DND-41 (cell line): Measurements from ENCODE around the gene MCF2L.

Experiments
- ATAC-seq: fragments of 200-7000 bp; cut with Tn5 transposase; 3 replicates; pipeline ENCODE4 v1.9.1; 2021; ENCODE audit warnings: low read depth; ENCODE audit not compliant: insufficient read depth
- DNase-seq: peaks from one replicate; pipeline ENCODE4 v3.0.0-alpha.2; 2020
- H2AFZ ChIP-seq: 2 replicates; pipeline ENCODE4 v1.6.0; 2012; ENCODE audit warnings: low read depth, low read length
- H3K27ac ChIP-seq: 2 replicates; pipeline ENCODE4 v1.5.1; 2012; ENCODE audit warnings: low read length, inconsistent platforms
- H3K27me3 ChIP-seq: fragments of 200-600 bp; sonication (generic); 2 replicates; pipeline ENCODE4 v1.6.0; 2012; ENCODE audit warnings: low read length, mild to moderate bottlenecking, inconsistent platforms; ENCODE audit not compliant: insufficient read depth, poor library complexity
- H3K36me3 ChIP-seq: 2 replicates; pipeline ENCODE4 v1.5.1; 2012; ENCODE audit warnings: low read length, inconsistent platforms; ENCODE audit not compliant: insufficient read depth
- H3K4me1 ChIP-seq: 2 replicates; pipeline ENCODE4 v1.5.1; 2012; ENCODE audit warnings: mild to moderate bottlenecking, low read length; ENCODE audit not compliant: insufficient read depth
- H3K4me2 ChIP-seq: 2 replicates; pipeline ENCODE4 v1.6.0; 2012; ENCODE audit warnings: mild to moderate bottlenecking, moderate library complexity, low read length, inconsistent platforms; ENCODE audit not compliant: insufficient read depth
- H3K4me3 ChIP-seq, 2 experiments: fragments of 200-600 bp in 1 of 2; shearing (Covaris generic) in 1 of 2; 2 replicates each; pipeline ENCODE4 v1.5.1; 2012 to 2016; ENCODE audit warnings: inconsistent platforms in 2 of 2, low read length in 2 of 2, mild to moderate bottlenecking in 2 of 2, low read depth in 1 of 2, moderate library complexity in 1 of 2
- H3K79me2 ChIP-seq: 2 replicates; pipeline ENCODE4 v1.6.0; 2012; ENCODE audit warnings: low read length, inconsistent platforms; ENCODE audit not compliant: insufficient read depth
- H3K9ac ChIP-seq: 2 replicates; pipeline ENCODE4 v1.6.0; 2012; ENCODE audit warnings: low read depth, mild to moderate bottlenecking, inconsistent platforms, low read length, moderate library complexity
- H3K9me3 ChIP-seq: 2 replicates; pipeline ENCODE4 v1.5.1; 2012; ENCODE audit warnings: low read length, moderate library complexity, mild to moderate bottlenecking, inconsistent platforms; ENCODE audit not compliant: insufficient read depth, severe bottlenecking
- H4K20me1 ChIP-seq: 2 replicates; pipeline ENCODE4 v1.6.0; 2012; ENCODE audit warnings: low read length; ENCODE audit not compliant: insufficient read depth
- CTCF ChIP-seq: IDR thresholded peaks from 2 replicates; pipeline ENCODE4 v1.5.1; 2012; ENCODE audit warnings: borderline replicate concordance, low read length, moderate library complexity, mild to moderate bottlenecking; ENCODE audit not compliant: poor library complexity, severe bottlenecking; ENCODE audit errors: extremely low read depth
- EZH2 ChIP-seq: IDR thresholded peaks from 3 replicates; pipeline ENCODE4 v1.6.1; 2012; ENCODE audit warnings: borderline replicate concordance, low read depth, mild to moderate bottlenecking, moderate library complexity, low read length, inconsistent platforms; ENCODE audit not compliant: severe bottlenecking

The MCF2L gene

GRCh38 chr13:112965573-112966115 is 3.4 kb upstream of the MCF2L start:
- no peaks in the 10 kb centered on the region for H3K79me2 ChIP-seq
- H3K4me3 ChIP-seq = no peak overlapping the region
- H3K4me2 ChIP-seq = no peak overlapping the region
- no peaks in the 10 kb centered on the region for H3K9me3 ChIP-seq
- H3K4me1 ChIP-seq = peaks cover 29% of the 10 kb centered on the region
- H3K36me3 ChIP-seq = no peaks in the 10 kb centered on the region
- DNase-seq (no peak), ATAC-seq (no peak)
- no peak overlapping the region for H3K27ac ChIP-seq
- no peaks in the 10 kb centered on the region for H4K20me1 ChIP-seq
- no peak overlapping the region for H3K9ac ChIP-seq
- no peak for TF ChIP-seq CTCF
- no peak for TF ChIP-seq EZH2
- H2AFZ ChIP-seq = no peak overlapping the region
- no peaks in the 10 kb centered on the region for H3K27me3 ChIP-seq

- TF ChIP-seq CTCF = no peak
- no peak for TF ChIP-seq EZH2
- DNase-seq = no peak
- peaks cover 29% of the 10 kb centered on the region for H3K4me1 ChIP-seq
Observed at GRCh38 chr13:112966776-112967175, 2.2 kb upstream of the MCF2L start.

GRCh38 chr13:112967686-112968379 is 1.2 kb upstream of the MCF2L start:
- TF ChIP-seq EZH2 (no peak), CTCF (no peak)
- Histone ChIP-seq H3K27ac (no peak overlapping the region), H2AFZ (peak overlapping the region; percentile 96; the same call in 1 of the 2 replicates), H4K20me1 (no peaks in the 10 kb centered on the region), H3K4me1 (peaks cover 29% of the 10 kb centered on the region), H3K9ac (no peak overlapping the region), H3K9me3 (no peaks in the 10 kb centered on the region), H3K4me3 (peak overlapping the region in 1 of 2 experiments; percentile 92; a peak in 2 of 4 replicates), H3K27me3 (no peaks in the 10 kb centered on the region), H3K79me2 (no peaks in the 10 kb centered on the region), H3K4me2 (peak overlapping the region; percentile 97), H3K36me3 (no peaks in the 10 kb centered on the region)
- no peak for DNase-seq
- no peak for ATAC-seq

More at GRCh38 chr13:112966776-112967175, 2.2 kb upstream of the MCF2L start:
- Histone ChIP-seq H3K79me2 (no peaks in the 10 kb centered on the region), H2AFZ (no peak overlapping the region), H3K4me3 (no peak overlapping the region), H3K9me3 (no peaks in the 10 kb centered on the region), H3K27me3 (no peaks in the 10 kb centered on the region), H3K36me3 (no peaks in the 10 kb centered on the region), H3K4me2 (no peak overlapping the region), H3K9ac (no peak overlapping the region), H4K20me1 (no peaks in the 10 kb centered on the region), H3K27ac (no peak overlapping the region)
- no peak for ATAC-seq
